ENCODE data around the gene LACTBL1. TPM values are rescaled to one million over a fixed set of nuclear protein-coding genes. Genes with fewer than 3 reads are reported as not detected.

LACTBL1 gene
- total RNA-seq, 2 experiments from 2014 or later: not detected

DNA sequence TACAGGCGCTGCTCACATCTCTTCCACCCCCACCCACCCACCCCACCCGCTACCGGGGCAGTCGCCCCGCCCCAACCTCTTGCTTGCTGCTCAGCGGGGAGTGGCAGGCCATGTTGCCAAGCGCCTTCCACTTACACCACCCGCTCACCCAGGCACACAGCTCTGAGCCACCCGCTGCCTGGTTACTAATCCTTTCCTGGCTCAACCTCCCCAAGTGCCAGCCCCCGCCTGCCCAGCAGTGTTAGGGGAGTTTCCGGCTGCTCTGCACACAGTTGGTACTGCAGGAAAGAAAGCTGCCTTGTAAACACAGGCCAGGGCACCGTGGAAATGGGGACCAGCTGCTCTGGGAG, 56.2 kb downstream of the LACTBL1 start:
- ChIA-PET POLR2A (no interaction called here), CTCF (ENCODE audit: unreplicated experiment) (no interaction called here)
- H3K36me3 ChIP-seq (ENCODE audit: insufficient read depth, low read length): no peaks in the 10 kb centered on the region
- DNase-seq (ENCODE audit: low spot score): peak; percentile 12
- no peaks in the 10 kb centered on the region for H3K4me1 ChIP-seq (ENCODE audit: insufficient read depth, low read length, poor library complexity, severe bottlenecking)
- H2AFZ ChIP-seq (ENCODE audit: low read length): no peak overlapping the region
- intact Hi-C loops (cut with micrococcal nuclease; ENCODE audit: unreplicated experiment): no loop called here
- no peaks in the 10 kb centered on the region for H4K20me1 ChIP-seq (ENCODE audit: insufficient read depth, low read length)
- H3K9me3 ChIP-seq (ENCODE audit: low read length): no peaks in the 10 kb centered on the region
- no peak overlapping the region for H3K4me3 ChIP-seq (ENCODE audit: low read depth, low read length, poor library complexity, severe bottlenecking)
- H3K79me2 ChIP-seq (ENCODE audit: insufficient read depth, low read depth, low read length): no peaks in the 10 kb centered on the region
- TF ChIP-seq EZH2phosphoT487 (IDR thresholded peaks at IDR 0.05; ENCODE audit: borderline replicate concordance, low read depth, low read length): no peak
- TF ChIP-seq, protein P1, sequence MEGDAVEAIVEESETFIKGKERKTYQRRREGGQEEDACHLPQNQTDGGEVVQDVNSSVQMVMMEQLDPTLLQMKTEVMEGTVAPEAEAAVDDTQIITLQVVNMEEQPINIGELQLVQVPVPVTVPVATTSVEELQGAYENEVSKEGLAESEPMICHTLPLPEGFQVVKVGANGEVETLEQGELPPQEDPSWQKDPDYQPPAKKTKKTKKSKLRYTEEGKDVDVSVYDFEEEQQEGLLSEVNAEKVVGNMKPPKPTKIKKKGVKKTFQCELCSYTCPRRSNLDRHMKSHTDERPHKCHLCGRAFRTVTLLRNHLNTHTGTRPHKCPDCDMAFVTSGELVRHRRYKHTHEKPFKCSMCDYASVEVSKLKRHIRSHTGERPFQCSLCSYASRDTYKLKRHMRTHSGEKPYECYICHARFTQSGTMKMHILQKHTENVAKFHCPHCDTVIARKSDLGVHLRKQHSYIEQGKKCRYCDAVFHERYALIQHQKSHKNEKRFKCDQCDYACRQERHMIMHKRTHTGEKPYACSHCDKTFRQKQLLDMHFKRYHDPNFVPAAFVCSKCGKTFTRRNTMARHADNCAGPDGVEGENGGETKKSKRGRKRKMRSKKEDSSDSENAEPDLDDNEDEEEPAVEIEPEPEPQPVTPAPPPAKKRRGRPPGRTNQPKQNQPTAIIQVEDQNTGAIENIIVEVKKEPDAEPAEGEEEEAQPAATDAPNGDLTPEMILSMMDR (conservative IDR thresholded peaks at IDR 0.05; ENCODE audit: low read length): no peak
- no peak overlapping the region for H3K4me2 ChIP-seq (ENCODE audit: low read length)
- no TSS peak for BruUV-seq (replicated peaks)
- H3K27ac ChIP-seq (ENCODE audit: low read depth, low read length, poor library complexity, severe bottlenecking): no peak overlapping the region
- no peaks in the 10 kb centered on the region for H3K9me2 ChIP-seq (ENCODE audit: insufficient read depth, low read length)

- H3K79me2 ChIP-seq (ENCODE audit: insufficient read depth, low read depth, low read length): no peaks in the 10 kb centered on the region
- H2AFZ ChIP-seq (ENCODE audit: low read length): no peak overlapping the region
- H3K4me1 ChIP-seq (ENCODE audit: insufficient read depth, low read length, poor library complexity, severe bottlenecking): no peaks in the 10 kb centered on the region
- BruUV-seq (replicated peaks): no TSS peak
- no peak for DNase-seq (ENCODE audit: low spot score)
- no peaks in the 10 kb centered on the region for H3K9me2 ChIP-seq (ENCODE audit: insufficient read depth, low read length)
- no peak overlapping the region for H3K27ac ChIP-seq (ENCODE audit: low read depth, low read length, poor library complexity, severe bottlenecking)
- H3K9me3 ChIP-seq (ENCODE audit: low read length): no peaks in the 10 kb centered on the region
- no peak for TF ChIP-seq EZH2phosphoT487 (IDR thresholded peaks at IDR 0.05; ENCODE audit: borderline replicate concordance, low read depth, low read length)
- TF ChIP-seq, protein P1 (conservative IDR thresholded peaks at IDR 0.05; ENCODE audit: low read length): no peak
- intact Hi-C loops (cut with micrococcal nuclease; ENCODE audit: unreplicated experiment): no loop called here
- no peaks in the 10 kb centered on the region for H4K20me1 ChIP-seq (ENCODE audit: insufficient read depth, low read length)
- H3K36me3 ChIP-seq (ENCODE audit: insufficient read depth, low read length): no peaks in the 10 kb centered on the region
- H3K4me2 ChIP-seq (ENCODE audit: low read length): no peak overlapping the region
- H3K4me3 ChIP-seq (ENCODE audit: low read depth, low read length, poor library complexity, severe bottlenecking): no peak overlapping the region
- ChIA-PET POLR2A (no interaction called here), CTCF (ENCODE audit: unreplicated experiment) (no interaction called here)
These were observed 56.7 kb downstream of the LACTBL1 start for GRCh38 chr1:22915816-22916470.

- intact Hi-C loops (cut with micrococcal nuclease; ENCODE audit: unreplicated experiment): no loop called here
- no peaks in the 10 kb centered on the region for H3K79me2 ChIP-seq (ENCODE audit: insufficient read depth, low read depth, low read length)
- no peak overlapping the region for H3K4me2 ChIP-seq (ENCODE audit: low read length)
- BruUV-seq (replicated peaks): no TSS peak
- no peak overlapping the region for H2AFZ ChIP-seq (ENCODE audit: low read length)
- CTCF ChIA-PET (ENCODE audit: unreplicated experiment): no interaction called here
- no peaks in the 10 kb centered on the region for H3K4me1 ChIP-seq (ENCODE audit: insufficient read depth, low read length, poor library complexity, severe bottlenecking)
- POLR2A ChIA-PET: no interaction called here
- no peak for TF ChIP-seq EZH2phosphoT487 (IDR thresholded peaks at IDR 0.05; ENCODE audit: borderline replicate concordance, low read depth, low read length)
- TF ChIP-seq, protein P1 (conservative IDR thresholded peaks at IDR 0.05; ENCODE audit: low read length): no peak
- no peaks in the 10 kb centered on the region for H3K9me2 ChIP-seq (ENCODE audit: insufficient read depth, low read length)
- H3K4me3 ChIP-seq (ENCODE audit: low read depth, low read length, poor library complexity, severe bottlenecking): no peak overlapping the region
- H3K9me3 ChIP-seq (ENCODE audit: low read length): no peaks in the 10 kb centered on the region
- H3K36me3 ChIP-seq (ENCODE audit: insufficient read depth, low read length): no peaks in the 10 kb centered on the region
- DNase-seq (ENCODE audit: low spot score): no peak
- H3K27ac ChIP-seq (ENCODE audit: low read depth, low read length, poor library complexity, severe bottlenecking): no peak overlapping the region
- H4K20me1 ChIP-seq (ENCODE audit: insufficient read depth, low read length): no peaks in the 10 kb centered on the region
These were observed 57.4 kb downstream of the LACTBL1 start for GRCh38 chr1:22915231-22915630.
